ENCODE measurements around the gene HOXD1.

- TF ChIP-seq SIN3A (IDR thresholded peaks at IDR 0.05; ENCODE audit: borderline replicate concordance, insufficient read depth, low read length) (no peak), POLR2AphosphoS5 (IDR thresholded peaks at IDR 0.05; ENCODE audit: low read depth, low read length) (no peak), TAF1 (IDR thresholded peaks at IDR 0.05; ENCODE audit: borderline replicate concordance, insufficient read depth, low read length) (no peak)
These were observed 10.9 kb upstream of the HOXD1 start for GRCh38 chr2:176177580-176178037.

Measured in PFSK-1 (cell line).